GM13977 (cell line): ENCODE measurements around the gene TREML2.

Experiments used
- DNase-seq: peaks from one replicate; pipeline ENCODE4 v3.0.0; 2012; ENCODE audit warnings: low spot score
- in situ Hi-C: fragments of 300-500 bp; cut with MboI; formaldehyde crosslinking; loops from one replicate; pipeline ENCODE4 v1.12.0; 2022; ENCODE audit warnings: low sequenced_read_pairs, low pct_unique_long_range_greater_than_20kb, mixed read lengths, inconsistent platforms; ENCODE audit not compliant: unreplicated experiment
- TF ChIP-seq, protein P1 (sequence below): IDR thresholded peaks from 2 replicates; pipeline ENCODE4 v1.5.1; 2012; ENCODE audit warnings: mild to moderate bottlenecking, control low read depth; ENCODE audit not compliant: insufficient read depth; ENCODE audit errors: extremely low read depth, missing control alignments

Gene TREML2

GRCh38 chr6:41177695-41178094 is 23.3 kb downstream of the TREML2 start:
- in situ Hi-C loops = no loop called here
- DNase-seq = no peak
- TF ChIP-seq, protein P1, sequence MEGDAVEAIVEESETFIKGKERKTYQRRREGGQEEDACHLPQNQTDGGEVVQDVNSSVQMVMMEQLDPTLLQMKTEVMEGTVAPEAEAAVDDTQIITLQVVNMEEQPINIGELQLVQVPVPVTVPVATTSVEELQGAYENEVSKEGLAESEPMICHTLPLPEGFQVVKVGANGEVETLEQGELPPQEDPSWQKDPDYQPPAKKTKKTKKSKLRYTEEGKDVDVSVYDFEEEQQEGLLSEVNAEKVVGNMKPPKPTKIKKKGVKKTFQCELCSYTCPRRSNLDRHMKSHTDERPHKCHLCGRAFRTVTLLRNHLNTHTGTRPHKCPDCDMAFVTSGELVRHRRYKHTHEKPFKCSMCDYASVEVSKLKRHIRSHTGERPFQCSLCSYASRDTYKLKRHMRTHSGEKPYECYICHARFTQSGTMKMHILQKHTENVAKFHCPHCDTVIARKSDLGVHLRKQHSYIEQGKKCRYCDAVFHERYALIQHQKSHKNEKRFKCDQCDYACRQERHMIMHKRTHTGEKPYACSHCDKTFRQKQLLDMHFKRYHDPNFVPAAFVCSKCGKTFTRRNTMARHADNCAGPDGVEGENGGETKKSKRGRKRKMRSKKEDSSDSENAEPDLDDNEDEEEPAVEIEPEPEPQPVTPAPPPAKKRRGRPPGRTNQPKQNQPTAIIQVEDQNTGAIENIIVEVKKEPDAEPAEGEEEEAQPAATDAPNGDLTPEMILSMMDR = no peak

DNA sequence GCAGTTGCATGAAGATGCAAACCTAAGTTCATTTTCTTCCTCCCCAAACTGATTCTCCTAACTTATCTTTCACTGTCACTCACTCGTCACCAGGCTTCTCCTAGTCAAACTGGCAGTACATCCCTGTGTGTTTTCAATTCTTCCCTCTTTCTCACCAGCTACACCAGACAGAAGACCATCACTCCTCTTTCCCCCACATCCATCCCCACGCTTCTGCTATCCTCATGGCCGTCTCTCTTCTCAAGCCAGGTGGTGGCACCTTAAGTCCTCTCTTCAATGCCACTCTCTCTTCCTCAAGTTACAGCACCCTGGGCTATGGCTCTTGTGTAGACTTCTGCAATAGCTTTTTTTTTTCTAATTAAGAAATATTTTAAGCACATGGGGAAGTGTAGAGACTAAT is 23.7 kb downstream of the TREML2 start:
- in situ Hi-C loops = no loop called here
- TF ChIP-seq, protein P1 = no peak
- no peak for DNase-seq

- in situ Hi-C loops = no loop called here
- TF ChIP-seq, protein P1 = no peak
- DNase-seq = no peak
Measured at GRCh38 chr6:41176189-41176588, 24.8 kb downstream of the TREML2 start.

DNA sequence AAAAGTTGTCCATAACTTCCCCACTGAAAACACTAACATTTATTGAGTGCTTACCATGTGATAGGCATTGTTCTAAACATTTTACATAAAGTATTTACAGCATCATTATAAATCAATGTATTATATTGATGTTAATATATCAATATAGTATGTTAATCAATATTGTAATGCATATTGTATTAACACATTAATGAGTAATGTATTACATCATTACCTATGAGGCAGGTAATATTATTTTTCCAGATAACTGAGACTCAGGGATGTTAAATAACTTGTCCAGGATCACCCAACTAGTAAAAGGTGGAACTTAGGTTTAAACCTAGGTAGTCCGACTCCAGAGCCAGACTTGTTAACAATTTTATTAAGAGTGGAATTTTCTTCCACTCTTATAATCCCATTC is 25.9 kb downstream of the TREML2 start:
- in situ Hi-C loops = no loop called here
- DNase-seq = no peak
- TF ChIP-seq, protein P1 = no peak

GRCh38 chr6:41174610-41175009 is 26.3 kb downstream of the TREML2 start:
- DNase-seq = no peak
- in situ Hi-C loops = no loop called here
- TF ChIP-seq, protein P1 = no peak

DNA sequence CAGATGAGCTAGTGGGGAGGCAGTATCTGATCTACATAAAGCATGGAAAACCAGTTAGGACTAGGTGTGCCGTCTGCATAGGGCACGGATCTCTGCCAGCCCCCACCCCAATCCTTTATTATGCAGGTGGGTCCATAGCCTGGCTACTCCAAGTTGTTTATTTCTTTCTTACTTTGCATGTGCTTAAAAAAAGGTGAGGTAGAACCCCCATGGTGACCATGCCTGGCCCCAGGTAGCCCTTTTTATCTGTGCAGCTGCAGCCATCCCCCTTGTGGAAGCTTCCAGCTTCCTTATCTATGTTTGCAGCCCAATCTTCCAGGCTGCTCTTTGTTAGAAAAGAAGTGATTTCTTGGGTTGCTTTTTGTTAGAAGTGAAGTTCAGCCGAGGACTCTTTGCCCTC is 29.0 kb downstream of the TREML2 start:
- in situ Hi-C loops = no loop called here
- TF ChIP-seq, protein P1 = no peak
- no peak for DNase-seq

DNA sequence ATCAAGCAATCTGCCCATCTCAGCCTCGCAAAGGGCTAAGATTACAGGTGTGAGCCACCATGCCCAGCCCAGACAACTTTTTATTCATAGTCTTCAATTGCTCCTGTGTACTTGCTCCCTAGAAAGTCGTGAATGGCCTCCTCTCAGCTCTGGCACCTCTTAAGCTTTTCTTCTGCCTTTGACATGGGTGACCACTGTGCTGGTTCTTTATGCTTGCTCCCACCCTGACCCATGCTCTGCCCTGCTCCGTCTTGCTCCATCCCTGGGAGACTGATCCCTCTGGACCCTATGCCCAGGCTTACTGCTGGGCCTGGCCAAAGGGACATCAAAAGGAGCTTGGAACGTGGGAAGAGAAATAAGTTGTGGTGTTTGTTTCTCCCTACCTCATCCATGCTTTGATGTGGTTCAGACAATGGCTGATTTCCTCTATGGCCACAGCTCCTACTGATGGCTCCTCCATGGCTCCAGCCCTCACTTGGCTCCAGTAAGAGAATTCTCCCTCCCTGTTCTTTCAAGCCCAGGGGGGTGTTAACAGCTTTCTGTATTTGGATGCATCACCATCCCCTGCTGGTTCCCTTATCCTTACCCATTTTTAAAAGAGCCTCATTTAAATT is 30.3 kb downstream of the TREML2 start:
- in situ Hi-C loops = no loop called here
- no peak for DNase-seq
- TF ChIP-seq, protein P1 = no peak
